ENCODE measurements around the gene GALNT10.

GRCh38 chr5:154355129-154355611 lies 164.6 kb downstream of the GALNT10 start:
- TF ChIP-seq SNAI2 (CRISPR knock-in tag; IDR thresholded peaks at IDR 0.05) = no peak
- no peak for TF ChIP-seq BACH2 (CRISPR knock-in tag; IDR thresholded peaks at IDR 0.05; ENCODE audit: borderline replicate concordance)
- no peak for TF ChIP-seq OSR1 (CRISPR knock-in tag; IDR thresholded peaks at IDR 0.05)
- no peak for TF ChIP-seq CSDC2 (CRISPR knock-in tag; IDR thresholded peaks at IDR 0.05)
- no peak for TF ChIP-seq PPARA (CRISPR knock-in tag; IDR thresholded peaks at IDR 0.05; ENCODE audit: borderline replicate concordance)
- no peak for TF ChIP-seq TOX (CRISPR knock-in tag; IDR thresholded peaks at IDR 0.05; ENCODE audit: borderline replicate concordance)
- TF ChIP-seq POU6F1 (CRISPR knock-in tag; IDR thresholded peaks at IDR 0.05; ENCODE audit: borderline replicate concordance, low read depth) = no peak
- no peak for TF ChIP-seq ZC3H10 (CRISPR knock-in tag; IDR thresholded peaks at IDR 0.05)
- TF ChIP-seq PATZ1 (CRISPR knock-in tag; IDR thresholded peaks at IDR 0.05; ENCODE audit: borderline replicate concordance) = no peak
- no peak for TF ChIP-seq RARB (CRISPR knock-in tag; IDR thresholded peaks at IDR 0.05)
- TF ChIP-seq ZFP3 (CRISPR knock-in tag; IDR thresholded peaks at IDR 0.05) = no peak
- no peak for TF ChIP-seq TCF4 (CRISPR knock-in tag; IDR thresholded peaks at IDR 0.05; ENCODE audit: borderline replicate concordance)
- TF ChIP-seq ISL1 (CRISPR knock-in tag; IDR thresholded peaks at IDR 0.05) = no peak
- no peak for TF ChIP-seq CREB5 (CRISPR knock-in tag; IDR thresholded peaks at IDR 0.05; ENCODE audit: low read depth)
